Brain microvascular endothelial cell (primary cell): ENCODE measurements around the gene DEGS1.
A peak's percentile ranks its signal among the peaks of the same experiment; 100 is the strongest.

Experiments
- DNase-seq: peaks from one replicate; pipeline ENCODE4 v3.0.0-alpha.2; 2020
- H3K27ac ChIP-seq: fragments of 250-450 bp; sonication (Bioruptor Pico); 2 replicates; pipeline ENCODE4 v1.5.1; 2020; ENCODE audit warnings: mild to moderate bottlenecking, moderate library complexity
- H3K27me3 ChIP-seq: fragments of 250-450 bp; sonication (Bioruptor Pico); replicated peaks from 2 replicates; pipeline ENCODE4 v1.5.1; 2020; ENCODE audit warnings: mild to moderate bottlenecking
- H3K36me3 ChIP-seq: fragments of 250-450 bp; sonication (Bioruptor Pico); replicated peaks from 2 replicates; pipeline ENCODE4 v1.5.1; 2020; ENCODE audit warnings: mild to moderate bottlenecking
- H3K4me3 ChIP-seq: 2 replicates; pipeline ENCODE4 v1.5.1; 2011; ENCODE audit warnings: low read depth, mild to moderate bottlenecking, control low read depth, low read length, moderate library complexity
- CTCF ChIP-seq: IDR thresholded peaks from 2 replicates; pipeline ENCODE4 v1.5.1; 2011; ENCODE audit warnings: low read depth, mild to moderate bottlenecking, moderate library complexity, low read length, control low read depth, inconsistent platforms; ENCODE audit errors: missing control alignments
- in situ Hi-C: cut with HindIII; loops from 2 replicates; pipeline ENCODE4 v1.10.0; 2017; ENCODE audit warnings: low sequenced_read_pairs, low pct_ligation_motif_present

The DEGS1 gene

GRCh38 chr1:224163311-224163710 lies 19.7 kb upstream of the DEGS1 start:
- in situ Hi-C loops, result no loop called here
- DNase-seq, result no peak
- peaks cover 6% of the 10 kb centered on the region for H3K36me3 ChIP-seq
- H3K27me3 ChIP-seq, result no peaks in the 10 kb centered on the region
- H3K4me3 ChIP-seq, result no peak overlapping the region
- no peak overlapping the region for H3K27ac ChIP-seq
- TF ChIP-seq CTCF, result no peak

DNA sequence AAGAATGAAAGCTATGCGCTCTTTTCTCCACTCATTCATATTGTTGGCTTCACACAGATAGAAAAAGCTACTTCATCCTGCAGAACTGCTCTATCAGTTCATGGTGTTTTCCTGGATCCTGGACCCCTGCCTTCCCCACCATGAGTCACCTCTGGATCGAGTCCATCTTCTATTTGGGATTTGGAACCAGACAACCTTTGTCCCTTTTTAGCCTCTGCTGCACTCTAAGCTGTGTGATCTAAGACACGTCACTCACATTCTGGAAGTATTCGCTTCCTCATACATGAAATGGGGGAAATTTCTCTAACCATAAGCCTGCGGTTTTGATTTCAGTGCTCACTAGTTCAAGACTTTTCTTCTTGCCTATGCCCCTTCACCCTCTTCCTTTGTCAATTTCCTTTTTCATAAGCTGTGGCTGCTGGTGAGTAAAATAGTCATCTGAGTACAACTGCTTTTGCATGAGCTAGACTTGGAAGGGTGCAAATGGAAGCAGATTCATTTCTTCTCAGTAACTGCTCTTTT lies 14.1 kb upstream of the DEGS1 start:
- Histone ChIP-seq H3K27me3 (no peaks in the 10 kb centered on the region), H3K36me3 (no peaks in the 10 kb centered on the region), H3K4me3 (no peak overlapping the region), H3K27ac (peak overlapping the region; percentile 67)
- TF ChIP-seq CTCF, result no peak
- in situ Hi-C loops, result no loop called here
- DNase-seq, result peak; percentile 91

GRCh38 chr1:224169718-224170270 lies 13.2 kb upstream of the DEGS1 start:
- in situ Hi-C loops, result no loop called here
- H3K27me3 ChIP-seq, result no peaks in the 10 kb centered on the region
- H3K36me3 ChIP-seq, result no peaks in the 10 kb centered on the region
- no peak for DNase-seq
- peak overlapping the region; percentile 67 for H3K27ac ChIP-seq
- no peak for TF ChIP-seq CTCF
- no peak overlapping the region for H3K4me3 ChIP-seq

- TF ChIP-seq CTCF, result no peak
- in situ Hi-C loops, result no loop called here
Measured at GRCh38 chr1:224170343-224170742, 12.7 kb upstream of the DEGS1 start.

GRCh38 chr1:224170748-224171478 lies 12.1 kb upstream of the DEGS1 start:
- TF ChIP-seq CTCF, result peak; percentile 65
- Histone ChIP-seq H3K4me3 (no peak overlapping the region), H3K27me3 (no peaks in the 10 kb centered on the region), H3K27ac (no peak overlapping the region), H3K36me3 (no peaks in the 10 kb centered on the region)
- in situ Hi-C loops, result no loop called here
- no peak for DNase-seq

More at GRCh38 chr1:224170343-224170742, 12.7 kb upstream of the DEGS1 start:
- H3K27me3 ChIP-seq, result no peaks in the 10 kb centered on the region
- H3K36me3 ChIP-seq, result no peaks in the 10 kb centered on the region
- DNase-seq, result no peak
- H3K4me3 ChIP-seq, result no peak overlapping the region
- H3K27ac ChIP-seq, result no peak overlapping the region

- Histone ChIP-seq H3K4me3 (no peak overlapping the region), H3K27me3 (no peaks in the 10 kb centered on the region), H3K27ac (no peak overlapping the region), H3K36me3 (no peaks in the 10 kb centered on the region)
- in situ Hi-C loops, result no loop called here
- TF ChIP-seq CTCF, result no peak
- no peak for DNase-seq
Measured at GRCh38 chr1:224172229-224172628, 10.8 kb upstream of the DEGS1 start.
